ENCODE results near the gene ANGPT4.

Gene ANGPT4

GRCh38 chr20:824490-824889, 91.6 kb downstream of the ANGPT4 start:
- no peak overlapping the region for H3K4me3 ChIP-seq (ENCODE audit: low read depth, low read length)
- no peak for DNase-seq (ENCODE audit: low read depth)
- no peak for TF ChIP-seq CTCF (IDR thresholded peaks at IDR 0.05; ENCODE audit: insufficient read depth, low read depth, low read length, missing control alignments)

GRCh38 chr20:823574-823902, 92.6 kb downstream of the ANGPT4 start:
- no peak overlapping the region for H3K4me3 ChIP-seq (ENCODE audit: low read depth, low read length)
- TF ChIP-seq CTCF (IDR thresholded peaks at IDR 0.05; ENCODE audit: insufficient read depth, low read depth, low read length, missing control alignments), result no peak
- DNase-seq (ENCODE audit: low read depth), result no peak

GRCh38 chr20:822651-823573, 93.2 kb downstream of the ANGPT4 start:
- H3K4me3 ChIP-seq (ENCODE audit: low read depth, low read length), result no peak overlapping the region
- no peak for TF ChIP-seq CTCF (IDR thresholded peaks at IDR 0.05; ENCODE audit: insufficient read depth, low read depth, low read length, missing control alignments)
- DNase-seq (ENCODE audit: low read depth), result no peak

- no peak overlapping the region for H3K4me3 ChIP-seq (ENCODE audit: low read depth, low read length)
- no peak for TF ChIP-seq CTCF (IDR thresholded peaks at IDR 0.05; ENCODE audit: insufficient read depth, low read depth, low read length, missing control alignments)
- no peak for DNase-seq (ENCODE audit: low read depth)
These were observed 94.4 kb downstream of the ANGPT4 start for GRCh38 chr20:821731-822065.

GRCh38 chr20:821046-821730, 94.9 kb downstream of the ANGPT4 start:
- no peak for TF ChIP-seq CTCF (IDR thresholded peaks at IDR 0.05; ENCODE audit: insufficient read depth, low read depth, low read length, missing control alignments)
- H3K4me3 ChIP-seq (ENCODE audit: low read depth, low read length), result no peak overlapping the region
- no peak for DNase-seq (ENCODE audit: low read depth)

- no peak for DNase-seq (ENCODE audit: low read depth)
- TF ChIP-seq CTCF (IDR thresholded peaks at IDR 0.05; ENCODE audit: insufficient read depth, low read depth, low read length, missing control alignments), result no peak
These were observed 95.7 kb downstream of the ANGPT4 start for GRCh38 chr20:820323-820953.

More at GRCh38 chr20:820323-820953, 95.7 kb downstream of the ANGPT4 start:
- H3K4me3 ChIP-seq (ENCODE audit: low read depth, low read length), result no peak overlapping the region

Measured in GM12865 (cell line).